Caco-2 (cell line): ENCODE data around the gene MACC1. TPM values are rescaled to one million over a fixed set of nuclear protein-coding genes. Genes with fewer than 3 reads are reported as not detected.

Source experiments
- BruUV-seq: library from RNA; stranded (reverse); fragments of 400-500 nt; replicated peaks from 2 replicates; lab custom pipeline; 2021; lab: Mats Ljungman, UMichigan
- CTCF ChIA-PET: fragments of 300-600 bp; sonication (Branson Sonifier 250); formaldehyde crosslinking; loops from one replicate; lab custom pipeline; 2022; ENCODE audit warnings: antibody characterized with exemption; lab: Charles Lee
- POLR2A ChIA-PET: fragments of 300-600 bp; sonication (Branson Sonifier 250); formaldehyde crosslinking; loops from one replicate; lab custom pipeline; 2022; ENCODE audit warnings: antibody characterized with exemption; lab: Charles Lee
- DNase-seq, 2 experiments: peaks; one replicate each; pipeline versions ENCODE4 v3.0.0 to v3.0.0-alpha.2; 2020 to 2022
- H3K27me3 ChIP-seq: replicated peaks from 2 replicates; pipeline ENCODE4 v1.6.0; 2011; ENCODE audit warnings: low read length; ENCODE audit not compliant: control insufficient read depth, insufficient read depth
- H3K36me3 ChIP-seq: 2 replicates; pipeline ENCODE4 v1.5.1; 2011; ENCODE audit warnings: low read length; ENCODE audit not compliant: control insufficient read depth, insufficient read depth
- H3K4me1 ChIP-seq: fragments of 250-450 bp; sonication (Bioruptor Pico); 2 replicates; pipeline ENCODE4 v1.5.1; 2020; ENCODE audit warnings: mild to moderate bottlenecking
- H3K4me3 ChIP-seq: 2 replicates; pipeline ENCODE4 v1.5.1; 2011; ENCODE audit warnings: low read depth, mild to moderate bottlenecking, control low read depth, low read length
- H3K9me3 ChIP-seq: fragments of 250-450 bp; sonication (Bioruptor Pico); 2 replicates; pipeline ENCODE4 v1.5.1; 2020; ENCODE audit warnings: mild to moderate bottlenecking, moderate library complexity
- H3K27ac Mint-ChIP-seq: one replicate; pipeline ENCODE4 v1.8.0; 2022; ENCODE audit warnings: mixed read lengths; ENCODE audit not compliant: unreplicated experiment
- H3K27me3 Mint-ChIP-seq: one replicate; pipeline ENCODE4 v1.8.0; 2022; ENCODE audit warnings: mixed read lengths; ENCODE audit not compliant: insufficient read depth, unreplicated experiment
- H3K36me3 Mint-ChIP-seq: one replicate; pipeline ENCODE4 v1.8.0; 2022; ENCODE audit warnings: mild to moderate bottlenecking, mixed read lengths; ENCODE audit not compliant: insufficient read depth, unreplicated experiment
- H3K4me1 Mint-ChIP-seq: one replicate; pipeline ENCODE4 v1.8.0; 2022; ENCODE audit warnings: low read depth, mixed read lengths; ENCODE audit not compliant: unreplicated experiment
- H3K4me3 Mint-ChIP-seq: one replicate; pipeline ENCODE4 v1.8.0; 2022; ENCODE audit warnings: mild to moderate bottlenecking, moderate library complexity, mixed read lengths; ENCODE audit not compliant: unreplicated experiment
- H3K9me3 Mint-ChIP-seq: one replicate; pipeline ENCODE4 v1.8.0; 2022; ENCODE audit warnings: mixed read lengths; ENCODE audit not compliant: unreplicated experiment
- CTCF ChIP-seq, 2 experiments: fragments of 200-600 bp in 1 of 2; IDR thresholded peaks; 1 replicate in 1 of 2; 2 replicates in 1 of 2; pipeline versions ENCODE4 v1.5.1 to v1.8.0; 2011 to 2022; ENCODE audit warnings: antibody characterized with exemption in 1 of 2, control low read depth in 1 of 2, inconsistent platforms in 1 of 2, low read depth in 1 of 2, low read length in 1 of 2, mild to moderate bottlenecking in 1 of 2, moderate library complexity in 1 of 2; ENCODE audit not compliant: insufficient read depth in 1 of 2, severe bottlenecking in 1 of 2, unreplicated experiment in 1 of 2
- intact Hi-C: fragments of 100-400 bp; cut with micrococcal nuclease; formaldehyde crosslinking; loops from one replicate; pipeline ENCODE4 v1.10.0; 2022; ENCODE audit not compliant: unreplicated experiment
- total RNA-seq: library from RNA; stranded (reverse); gene quantifications from 2 replicates; pipeline ENCODE4 v1.2.3, GENCODE V29; 2022

Gene MACC1
- total RNA-seq, 1 experiment from 2014 or later, result 87.7 TPM

DNA sequence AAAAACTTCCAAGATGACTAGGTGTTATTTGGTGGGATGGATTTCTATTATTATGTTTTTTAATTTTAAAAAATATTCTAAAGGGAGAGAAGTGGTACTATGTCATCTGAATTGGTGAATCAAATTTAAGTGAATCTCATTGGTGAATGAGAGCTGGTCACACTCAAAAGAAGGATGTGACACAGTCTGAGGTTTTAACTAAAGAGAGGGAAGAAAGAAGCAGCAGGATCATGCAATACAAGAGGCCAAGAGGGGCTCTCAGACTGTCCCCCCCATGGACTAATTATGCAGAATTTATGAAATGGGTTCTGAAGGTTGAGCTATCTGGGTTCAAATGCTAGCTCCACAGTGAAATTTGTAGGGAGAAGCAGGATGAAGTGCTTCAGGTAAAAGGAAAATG is 16.2 kb downstream of the MACC1 start:
- POLR2A ChIA-PET, result no interaction called here
- Mint-ChIP-seq H3K27me3 (no peaks in the 10 kb centered on the region), H3K9me3 (peaks cover 7% of the 10 kb centered on the region), H3K36me3 (peaks cover 54% of the 10 kb centered on the region), H3K4me3 (no peak overlapping the region), H3K4me1 (peaks cover 50% of the 10 kb centered on the region), H3K27ac (no peak overlapping the region)
- intact Hi-C loops, result no loop called here
- Histone ChIP-seq H3K27me3 (no peaks in the 10 kb centered on the region), H3K4me3 (no peak overlapping the region), H3K36me3 (peaks cover 4% of the 10 kb centered on the region; the same call in 1 of the 2 replicates), H3K4me1 (peaks cover 61% of the 10 kb centered on the region), H3K9me3 (no peaks in the 10 kb centered on the region)
- CTCF ChIA-PET, result no interaction called here
- BruUV-seq, result no TSS peak
- no peak for TF ChIP-seq CTCF (IDR thresholded peaks at IDR 0.05; ENCODE audit: insufficient read depth in 1 of 2, low read depth in 1 of 2, low read length in 1 of 2, severe bottlenecking in 1 of 2, unreplicated experiment in 1 of 2)
- DNase-seq, result no peak

GRCh38 chr7:20200361-20200760 is 16.8 kb downstream of the MACC1 start:
- CTCF ChIA-PET, result no interaction called here
- no peak overlapping the region for H3K27ac Mint-ChIP-seq

DNA sequence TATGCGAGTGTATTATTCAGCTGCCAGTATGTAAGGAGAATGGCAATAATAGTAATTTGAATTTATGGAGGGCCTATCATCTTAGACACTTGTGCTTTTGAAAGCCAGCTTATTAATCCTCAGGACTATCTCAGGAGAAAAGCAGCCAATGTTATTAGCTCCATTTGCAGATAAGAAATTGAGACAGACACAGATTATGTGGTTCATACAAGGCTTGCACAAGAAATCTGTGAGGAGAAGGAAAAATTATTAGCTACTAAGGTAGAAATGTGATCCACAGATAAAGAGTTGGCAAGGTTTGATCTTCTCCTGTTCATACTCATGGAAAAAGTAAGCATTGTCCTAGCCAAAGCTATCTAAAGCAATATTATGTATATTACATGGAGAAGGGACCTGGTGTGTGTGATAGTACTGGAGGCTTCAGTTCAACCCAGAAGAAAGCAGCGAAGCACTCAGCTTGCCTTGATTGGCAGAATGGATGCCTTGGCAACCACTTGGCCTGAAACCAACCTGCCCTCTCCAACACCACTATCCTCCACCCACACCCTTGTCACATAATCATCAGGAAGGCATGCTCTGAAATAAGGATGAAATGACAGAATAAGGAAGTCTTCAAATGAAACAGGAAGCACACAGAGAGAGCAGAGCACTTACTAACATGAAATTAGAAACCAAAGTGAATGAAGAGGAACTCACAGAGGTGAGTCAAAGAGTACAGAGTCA is 18.0 kb downstream of the MACC1 start:
- no peak overlapping the region for H3K27ac Mint-ChIP-seq
- peaks cover 57% of the 10 kb centered on the region for H3K36me3 Mint-ChIP-seq
- ChIA-PET POLR2A (no interaction called here), CTCF (no interaction called here)
- Histone ChIP-seq H3K9me3 (no peaks in the 10 kb centered on the region), H3K27me3 (no peaks in the 10 kb centered on the region), H3K4me1 (peaks cover 66% of the 10 kb centered on the region), H3K4me3 (no peak overlapping the region), H3K36me3 (peaks cover 4% of the 10 kb centered on the region; the same call in 1 of the 2 replicates)
- no peak overlapping the region for H3K4me3 Mint-ChIP-seq
- H3K4me1 Mint-ChIP-seq, result peaks cover 56% of the 10 kb centered on the region
- intact Hi-C loops, result no loop called here
- BruUV-seq, result no TSS peak
- DNase-seq, result no peak
- no peak for TF ChIP-seq CTCF (IDR thresholded peaks at IDR 0.05; ENCODE audit: insufficient read depth in 1 of 2, low read depth in 1 of 2, low read length in 1 of 2, severe bottlenecking in 1 of 2, unreplicated experiment in 1 of 2)
- no peaks in the 10 kb centered on the region for H3K9me3 Mint-ChIP-seq
- no peaks in the 10 kb centered on the region for H3K27me3 Mint-ChIP-seq

More at GRCh38 chr7:20200361-20200760, 16.8 kb downstream of the MACC1 start:
- no peak for DNase-seq
- peaks cover 63% of the 10 kb centered on the region for H3K4me1 ChIP-seq
- H3K4me3 ChIP-seq, result no peak overlapping the region
- intact Hi-C loops, result no loop called here
- Mint-ChIP-seq H3K9me3 (peaks cover under 1% of the 10 kb centered on the region), H3K4me1 (peaks cover 50% of the 10 kb centered on the region), H3K27me3 (no peaks in the 10 kb centered on the region), H3K36me3 (peaks cover 54% of the 10 kb centered on the region), H3K4me3 (no peak overlapping the region)
- TF ChIP-seq CTCF (IDR thresholded peaks at IDR 0.05; ENCODE audit: insufficient read depth in 1 of 2, low read depth in 1 of 2, low read length in 1 of 2, severe bottlenecking in 1 of 2, unreplicated experiment in 1 of 2), result no peak
- POLR2A ChIA-PET, result no interaction called here
- H3K36me3 ChIP-seq, result peaks cover 4% of the 10 kb centered on the region; the same call in 1 of the 2 replicates
- no peaks in the 10 kb centered on the region for H3K9me3 ChIP-seq
- H3K27me3 ChIP-seq, result no peaks in the 10 kb centered on the region
- no TSS peak for BruUV-seq
